Measurements from ENCODE around the gene SF3A1.

- TF ChIP-seq CTCF (IDR thresholded peaks at IDR 0.05; ENCODE audit: insufficient read depth, low read length): no peak
- no peak for TF ChIP-seq REST (IDR thresholded peaks at IDR 0.05; ENCODE audit: insufficient replicate concordance, low read depth)
- no peak for TF ChIP-seq POLR2AphosphoS5 (IDR thresholded peaks at IDR 0.05; ENCODE audit: low read depth)
These were observed 29.2 kb upstream of the SF3A1 start for GRCh38 chr22:30385942-30386341.

Data from HL-60 (cell line).